OCI-LY1 (cell line): Measurements from ENCODE around the gene CAMTA1.

Source experiments
- EZH2 ChIP-seq: fragments of 200-600 bp; sonication (generic), shearing (Covaris generic); IDR thresholded peaks from 2 replicates; pipeline ENCODE4 v1.8.0; 2017; ENCODE audit warnings: borderline replicate concordance, mixed run types, mild to moderate bottlenecking, antibody characterized with exemption, low read length, moderate library complexity, mixed read lengths
- TF ChIP-seq, protein P1 (sequence below): fragments of 200-600 bp; sonication (generic), shearing (Covaris generic); IDR thresholded peaks from 2 replicates; pipeline ENCODE4 v1.5.1; 2017; ENCODE audit warnings: mild to moderate bottlenecking, antibody characterized with exemption, low read length, moderate library complexity, mixed read lengths

GRCh38 chr1:7341145-7341905, 556.1 kb downstream of the CAMTA1 start:
- TF ChIP-seq, protein P1, sequence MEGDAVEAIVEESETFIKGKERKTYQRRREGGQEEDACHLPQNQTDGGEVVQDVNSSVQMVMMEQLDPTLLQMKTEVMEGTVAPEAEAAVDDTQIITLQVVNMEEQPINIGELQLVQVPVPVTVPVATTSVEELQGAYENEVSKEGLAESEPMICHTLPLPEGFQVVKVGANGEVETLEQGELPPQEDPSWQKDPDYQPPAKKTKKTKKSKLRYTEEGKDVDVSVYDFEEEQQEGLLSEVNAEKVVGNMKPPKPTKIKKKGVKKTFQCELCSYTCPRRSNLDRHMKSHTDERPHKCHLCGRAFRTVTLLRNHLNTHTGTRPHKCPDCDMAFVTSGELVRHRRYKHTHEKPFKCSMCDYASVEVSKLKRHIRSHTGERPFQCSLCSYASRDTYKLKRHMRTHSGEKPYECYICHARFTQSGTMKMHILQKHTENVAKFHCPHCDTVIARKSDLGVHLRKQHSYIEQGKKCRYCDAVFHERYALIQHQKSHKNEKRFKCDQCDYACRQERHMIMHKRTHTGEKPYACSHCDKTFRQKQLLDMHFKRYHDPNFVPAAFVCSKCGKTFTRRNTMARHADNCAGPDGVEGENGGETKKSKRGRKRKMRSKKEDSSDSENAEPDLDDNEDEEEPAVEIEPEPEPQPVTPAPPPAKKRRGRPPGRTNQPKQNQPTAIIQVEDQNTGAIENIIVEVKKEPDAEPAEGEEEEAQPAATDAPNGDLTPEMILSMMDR, result no peak
- no peak for TF ChIP-seq EZH2
